BJ (cell line): ENCODE data around the gene RPS19. TPM values are rescaled to one million over a fixed set of nuclear protein-coding genes. Genes with fewer than 3 reads are reported as not detected.

Experiments
- CTCF ChIA-PET: fragments of 350-600 bp; formaldehyde crosslinking; extraction: SDS; loops from one replicate; lab custom pipeline; 2021; ENCODE audit warnings: antibody characterized with exemption, inconsistent platforms; lab: Yijun Ruan, JAX
- POLR2A ChIA-PET: fragments of 300-600 bp; sonication (Branson Sonifier 250); formaldehyde crosslinking; extraction: SDS; loops from one replicate; lab custom pipeline; 2021; ENCODE audit warnings: antibody characterized with exemption; lab: Charles Lee
- DNase-seq: peaks from one replicate; pipeline ENCODE4 v3.0.0-alpha.2; 2011; ENCODE audit warnings: low read depth
- H3K27me3 ChIP-seq: 2 replicates; pipeline ENCODE4 v1.6.0; 2011; ENCODE audit warnings: low read length; ENCODE audit not compliant: control insufficient read depth, insufficient read depth
- H3K36me3 ChIP-seq: 2 replicates; pipeline ENCODE4 v1.5.1; 2011; ENCODE audit warnings: low read length; ENCODE audit not compliant: control insufficient read depth, insufficient read depth
- H3K4me3 ChIP-seq: 2 replicates; pipeline ENCODE4 v1.5.1; 2011; ENCODE audit warnings: low read depth, mild to moderate bottlenecking, control low read depth, low read length
- CTCF ChIP-seq: IDR thresholded peaks from 2 replicates; pipeline ENCODE4 v1.5.1; 2011; ENCODE audit warnings: low read depth, mild to moderate bottlenecking, control low read depth, inconsistent platforms, low read length, moderate library complexity; ENCODE audit not compliant: insufficient read depth
- polyA plus RNA-seq: library from polyadenylated mRNA; depleted of rRNA; stranded (reverse); fragments of >200 nt; gene quantifications from 2 replicates; pipeline ENCODE4 v1.2.3, GENCODE V29; 2011

Gene RPS19
- polyA plus RNA-seq, 1 experiment, result 1,209 TPM

- TF ChIP-seq CTCF, result no peak
- Histone ChIP-seq H3K4me3 (no peak overlapping the region), H3K36me3 (no peaks in the 10 kb centered on the region), H3K27me3 (no peaks in the 10 kb centered on the region)
- ChIA-PET CTCF (interaction anchor here (2.0 kb wide), 1 partner anchor 20 kb away, joined by 7 read pairs; no protein-coding TSS in a partner anchor), POLR2A (no interaction called here)
- DNase-seq, result no peak
Measured at GRCh38 chr19:41815301-41815700, 44.8 kb upstream of the RPS19 start.

- ChIA-PET CTCF (interaction anchor here (0.6 to 0.7 kb wide), 2 partner anchors 16 to 21 kb away, joined by 3 read pairs; partner anchors contain the start of gene CEACAM3), POLR2A (no interaction called here)
- Histone ChIP-seq H3K27me3 (no peaks in the 10 kb centered on the region), H3K4me3 (no peak overlapping the region), H3K36me3 (no peaks in the 10 kb centered on the region)
- no peak for TF ChIP-seq CTCF
- no peak for DNase-seq
Measured at GRCh38 chr19:41816761-41817160, 43.3 kb upstream of the RPS19 start.

GRCh38 chr19:41821003-41821735 lies 38.9 kb upstream of the RPS19 start:
- no peak overlapping the region for H3K4me3 ChIP-seq
- DNase-seq, result no peak
- peak; percentile 49 for TF ChIP-seq CTCF
- no peaks in the 10 kb centered on the region for H3K27me3 ChIP-seq
- POLR2A ChIA-PET, result no interaction called here
- CTCF ChIA-PET, result interaction anchor here (0.8 to 1.8 kb wide), 7 partner anchors 10 to 68 kb away, joined by 3 to 8 read pairs (median 4); partner anchors contain the start of gene CEACAM3
- H3K36me3 ChIP-seq, result no peaks in the 10 kb centered on the region

- POLR2A ChIA-PET, result no interaction called here
- peaks cover 8% of the 10 kb centered on the region; the same call in 1 of the 2 replicates for H3K27me3 ChIP-seq
- no peak for TF ChIP-seq CTCF
- DNase-seq, result no peak
- no peak overlapping the region for H3K4me3 ChIP-seq
- CTCF ChIA-PET, result interaction anchor here (1.3 kb wide), 1 partner anchor 15 kb away, joined by 4 read pairs; no protein-coding TSS in a partner anchor
- no peaks in the 10 kb centered on the region for H3K36me3 ChIP-seq
Measured at GRCh38 chr19:41837981-41838708, 21.9 kb upstream of the RPS19 start.

- CTCF ChIA-PET, result no interaction called here
- peaks cover 8% of the 10 kb centered on the region; the same call in 1 of the 2 replicates for H3K27me3 ChIP-seq
- no peak for TF ChIP-seq CTCF
- H3K36me3 ChIP-seq, result no peaks in the 10 kb centered on the region
- no peak overlapping the region for H3K4me3 ChIP-seq
- no peak for DNase-seq
- POLR2A ChIA-PET, result no interaction called here
Measured at GRCh38 chr19:41839211-41839610, 20.8 kb upstream of the RPS19 start.
